H1 (cell line): Measurements from ENCODE around the gene HS3ST3B1.

Experiments used
- BACH1 ChIP-seq: IDR thresholded peaks from 2 replicates; pipeline ENCODE4 v1.6.1; 2012; ENCODE audit warnings: low read length, improper control_type of control experiment
- EGR1 ChIP-seq: IDR thresholded peaks from 2 replicates; pipeline ENCODE4 v1.6.1; 2011; ENCODE audit warnings: low read depth, low read length, borderline replicate concordance
- GABPA ChIP-seq: IDR thresholded peaks from 2 replicates; pipeline ENCODE4 v1.6.1; 2011; ENCODE audit warnings: mild to moderate bottlenecking, low read length, moderate library complexity, borderline replicate concordance; ENCODE audit not compliant: insufficient read depth
- JUND ChIP-seq: IDR thresholded peaks from 2 replicates; pipeline ENCODE4 v1.6.1; 2011; ENCODE audit warnings: mild to moderate bottlenecking, improper control_type of control experiment, low read length
- POLR2A ChIP-seq, 2 experiments: IDR thresholded peaks; 1 replicate in 1 of 2; 2 replicates in 1 of 2; pipeline ENCODE4 v1.6.1; 2011; ENCODE audit warnings: low read depth in 2 of 2, low read length in 2 of 2, mild to moderate bottlenecking in 2 of 2; ENCODE audit errors: control extremely low read depth in 1 of 2
- POLR2AphosphoS5 ChIP-seq: IDR thresholded peaks from 2 replicates; pipeline ENCODE4 v1.6.1; 2011; ENCODE audit warnings: low read depth, low read length
- RAD21 ChIP-seq, 2 experiments: IDR thresholded peaks in 1 of 2; conservative IDR thresholded peaks in 1 of 2; 2 replicates each; pipeline ENCODE4 v1.6.1; 2011; ENCODE audit warnings: low read depth in 2 of 2, low read length in 2 of 2, improper control_type of control experiment in 1 of 2, inconsistent platforms in 1 of 2, mild to moderate bottlenecking in 1 of 2, moderate library complexity in 1 of 2
- SAP30 ChIP-seq: fragments of 300-600 bp; sonication (generic); IDR thresholded peaks from 2 replicates; pipeline ENCODE4 v1.7.1; 2012; ENCODE audit warnings: low read length, moderate library complexity, mild to moderate bottlenecking, inconsistent platforms; ENCODE audit not compliant: insufficient read depth, insufficient replicate concordance
- SP1 ChIP-seq: IDR thresholded peaks from 2 replicates; pipeline ENCODE4 v1.6.1; 2011; ENCODE audit warnings: low read depth, low read length
- SP2 ChIP-seq: IDR thresholded peaks from 2 replicates; pipeline ENCODE4 v1.6.1; 2012; ENCODE audit warnings: mild to moderate bottlenecking, low read length, inconsistent platforms
- YY1 ChIP-seq: IDR thresholded peaks from 2 replicates; pipeline ENCODE4 v1.6.1; 2011; ENCODE audit warnings: low read depth, mild to moderate bottlenecking, low read length
- ZNF274 ChIP-seq: IDR thresholded peaks from 2 replicates; pipeline ENCODE4 v1.7.0; 2012; ENCODE audit warnings: low read length, borderline replicate concordance; ENCODE audit errors: extremely low read depth
- TF ChIP-seq, protein P1 (sequence below), 3 experiments: IDR thresholded peaks; 1 replicate in 2 of 3; 2 replicates in 1 of 3; pipeline versions ENCODE4 v1.5.1 to v1.6.1; 2011; ENCODE audit warnings: low read length in 3 of 3, mild to moderate bottlenecking in 3 of 3, inconsistent platforms in 2 of 3, low read depth in 1 of 3, moderate library complexity in 1 of 3; ENCODE audit not compliant: insufficient read depth in 1 of 3; ENCODE audit errors: control extremely low read depth in 1 of 3

DNA sequence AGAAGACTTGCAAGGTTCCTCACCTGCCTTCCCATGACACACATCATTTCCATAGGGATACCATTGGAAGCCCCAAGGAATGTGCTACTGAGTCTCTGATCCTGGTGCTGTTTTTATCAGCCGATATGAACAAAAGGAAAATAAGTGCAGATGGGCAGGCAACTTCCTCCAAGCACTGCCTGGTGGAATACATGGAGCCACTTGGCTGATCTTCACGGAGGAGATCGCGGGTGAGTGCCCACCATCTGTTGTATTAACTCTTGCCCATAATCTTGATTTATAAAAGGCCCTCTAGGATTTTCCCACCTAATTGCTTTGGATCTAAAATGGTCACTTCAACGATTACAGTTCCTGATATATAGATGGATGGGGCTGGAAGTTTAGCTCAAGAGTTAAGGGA, 39.5 kb upstream of the HS3ST3B1 start:
- TF ChIP-seq SP1 (no peak), SAP30 (no peak), EGR1 (no peak), RAD21 (IDR thresholded peaks at IDR 0.05 in 1 of 2, conservative IDR thresholded peaks at IDR 0.05 in 1 of 2; ENCODE audit: low read depth in 2 of 2, low read length in 2 of 2) (no peak), JUND (no peak), GABPA (no peak), YY1 (no peak), POLR2A (IDR thresholded peaks at IDR 0.05; ENCODE audit: control extremely low read depth in 1 of 2, low read depth in 2 of 2, low read length in 2 of 2) (no peak), POLR2AphosphoS5 (no peak), SP2 (no peak), BACH1 (no peak), ZNF274 (no peak)
- TF ChIP-seq, protein P1, sequence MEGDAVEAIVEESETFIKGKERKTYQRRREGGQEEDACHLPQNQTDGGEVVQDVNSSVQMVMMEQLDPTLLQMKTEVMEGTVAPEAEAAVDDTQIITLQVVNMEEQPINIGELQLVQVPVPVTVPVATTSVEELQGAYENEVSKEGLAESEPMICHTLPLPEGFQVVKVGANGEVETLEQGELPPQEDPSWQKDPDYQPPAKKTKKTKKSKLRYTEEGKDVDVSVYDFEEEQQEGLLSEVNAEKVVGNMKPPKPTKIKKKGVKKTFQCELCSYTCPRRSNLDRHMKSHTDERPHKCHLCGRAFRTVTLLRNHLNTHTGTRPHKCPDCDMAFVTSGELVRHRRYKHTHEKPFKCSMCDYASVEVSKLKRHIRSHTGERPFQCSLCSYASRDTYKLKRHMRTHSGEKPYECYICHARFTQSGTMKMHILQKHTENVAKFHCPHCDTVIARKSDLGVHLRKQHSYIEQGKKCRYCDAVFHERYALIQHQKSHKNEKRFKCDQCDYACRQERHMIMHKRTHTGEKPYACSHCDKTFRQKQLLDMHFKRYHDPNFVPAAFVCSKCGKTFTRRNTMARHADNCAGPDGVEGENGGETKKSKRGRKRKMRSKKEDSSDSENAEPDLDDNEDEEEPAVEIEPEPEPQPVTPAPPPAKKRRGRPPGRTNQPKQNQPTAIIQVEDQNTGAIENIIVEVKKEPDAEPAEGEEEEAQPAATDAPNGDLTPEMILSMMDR (IDR thresholded peaks at IDR 0.05; ENCODE audit: control extremely low read depth in 1 of 3, insufficient read depth in 1 of 3, low read depth in 1 of 3, low read length in 3 of 3): no peak
